ENCODE results near the gene IFI30.

Gene IFI30

GRCh38 chr19:18171605-18172327 is 1.8 kb upstream of the IFI30 start:
- DNase-seq (ENCODE audit: low spot score) = no peak

- DNase-seq (ENCODE audit: low spot score) = no peak
Observed at GRCh38 chr19:18172331-18173053, 1.1 kb upstream of the IFI30 start.

GRCh38 chr19:18173054-18173571 is 500 bp upstream of the IFI30 start:
- no peak for DNase-seq (ENCODE audit: low spot score)

- no peak for DNase-seq (ENCODE audit: low spot score)
Observed at GRCh38 chr19:18174983-18175382, 1.4 kb downstream of the IFI30 start.

GRCh38 chr19:18176367-18177310 is 3.0 kb downstream of the IFI30 start:
- peak; percentile 5 for DNase-seq (ENCODE audit: low spot score)

- DNase-seq (ENCODE audit: low spot score) = no peak
Observed at GRCh38 chr19:18179957-18180356, 6.3 kb downstream of the IFI30 start.

GRCh38 chr19:18183529-18183928 is 9.9 kb downstream of the IFI30 start:
- no peak for DNase-seq (ENCODE audit: low spot score)

GRCh38 chr19:18185538-18185937 is 11.9 kb downstream of the IFI30 start:
- no peak for DNase-seq (ENCODE audit: low spot score)

GRCh38 chr19:18190278-18190677 is 16.7 kb downstream of the IFI30 start:
- DNase-seq (ENCODE audit: low spot score) = no peak

GRCh38 chr19:18191640-18192062 is 18.0 kb downstream of the IFI30 start:
- DNase-seq (ENCODE audit: low spot score) = no peak

GRCh38 chr19:18192673-18193387 is 19.2 kb downstream of the IFI30 start, which contains the start of gene MPV17L2:
Gene MPV17L2, plus strand, starts transcription at chr19:18193218. Its CDS starts 64 bp downstream, at chr19:18193282.
- peak; percentile 97 for DNase-seq (ENCODE audit: low spot score)

- DNase-seq (ENCODE audit: low spot score) = no peak
Observed at GRCh38 chr19:18193388-18194180, 20.0 kb downstream of the IFI30 start.

- DNase-seq (ENCODE audit: low spot score) = no peak
Observed at GRCh38 chr19:18194181-18194530, 20.5 kb downstream of the IFI30 start.

GRCh38 chr19:18194554-18195238 is 21.1 kb downstream of the IFI30 start:
- no peak for DNase-seq (ENCODE audit: low spot score)

- DNase-seq (ENCODE audit: low spot score) = no peak
Observed at GRCh38 chr19:18196511-18196845, 22.9 kb downstream of the IFI30 start.

GRCh38 chr19:18197306-18197705 is 23.7 kb downstream of the IFI30 start:
- no peak for DNase-seq (ENCODE audit: low spot score)

GRCh38 chr19:18197941-18198340 is 24.3 kb downstream of the IFI30 start:
- no peak for DNase-seq (ENCODE audit: low spot score)

- no peak for DNase-seq (ENCODE audit: low spot score)
Observed at GRCh38 chr19:18198374-18198773, 24.8 kb downstream of the IFI30 start.

GRCh38 chr19:18202397-18202777 is 28.8 kb downstream of the IFI30 start:
- no peak for DNase-seq (ENCODE audit: low spot score)

GRCh38 chr19:18202778-18203407 is 29.3 kb downstream of the IFI30 start:
- DNase-seq (ENCODE audit: low spot score) = no peak

All from AG08396 (cell line).